HepG2 (cell line): Measurements from ENCODE around the gene SRSF1. TPM values are rescaled to one million over a fixed set of nuclear protein-coding genes. Genes with fewer than 3 reads are reported as not detected.

ENCODE experiments used
- BORCS8-MEF2B ChIP-seq: sonication (generic); formaldehyde crosslinking; IDR thresholded peaks from 2 replicates; pipeline ENCODE4 v1.8.0; 2022; ENCODE audit warnings: mild to moderate bottlenecking, missing genetic modification reagents
- BRCA1 ChIP-seq: sonication (generic); formaldehyde crosslinking; IDR thresholded peaks from 2 replicates; pipeline ENCODE4 v1.4.0; 2020; ENCODE audit warnings: missing genetic modification reagents
- EZH2 ChIP-seq: conservative IDR thresholded peaks from 2 replicates; pipeline ENCODE4 v1.6.1; 2012; ENCODE audit warnings: mild to moderate bottlenecking, low read depth, low read length, moderate library complexity
- HHEX ChIP-seq: IDR thresholded peaks from 2 replicates; pipeline ENCODE4 v1.6.1; 2016; ENCODE audit warnings: control low read depth
- KLF9 ChIP-seq: IDR thresholded peaks from 2 replicates; pipeline ENCODE4 v1.6.1; 2016; ENCODE audit warnings: low read depth
- MEIS2 ChIP-seq: sonication (generic); formaldehyde crosslinking; IDR thresholded peaks from 2 replicates; pipeline ENCODE4 v1.9.0; 2021; ENCODE audit warnings: mild to moderate bottlenecking, missing genetic modification reagents
- MLXIP ChIP-seq: sonication (generic); formaldehyde crosslinking; IDR thresholded peaks from 2 replicates; pipeline ENCODE4 v1.9.0; 2021; ENCODE audit warnings: missing genetic modification reagents, borderline replicate concordance
- NCOA2 ChIP-seq: sonication (generic); formaldehyde crosslinking; IDR thresholded peaks from 2 replicates; pipeline ENCODE4 v1.8.0; 2022; ENCODE audit warnings: inconsistent platforms
- POLR2AphosphoS2 ChIP-seq: IDR thresholded peaks from 2 replicates; pipeline ENCODE4 v1.6.1; 2011; ENCODE audit warnings: low read depth, low read length, improper control_type of control experiment
- RORA ChIP-seq: sonication (generic); formaldehyde crosslinking; IDR thresholded peaks from 2 replicates; pipeline ENCODE4 v1.5.0; 2020; ENCODE audit warnings: mild to moderate bottlenecking, missing genetic modification reagents, moderate library complexity
- SRF ChIP-seq: IDR thresholded peaks from 2 replicates; pipeline ENCODE4 v1.6.1; 2011; ENCODE audit warnings: mild to moderate bottlenecking, low read depth, low read length, moderate library complexity
- TERF1 ChIP-seq: sonication (generic); formaldehyde crosslinking; IDR thresholded peaks from 2 replicates; pipeline ENCODE4 v1.8.0; 2022; ENCODE audit warnings: mild to moderate bottlenecking, missing genetic modification reagents, moderate library complexity
- ZBTB33 ChIP-seq: sonication (generic); formaldehyde crosslinking; IDR thresholded peaks from 2 replicates; pipeline ENCODE4 v1.4.0; 2020; ENCODE audit warnings: missing genetic modification reagents
- ZBTB37 ChIP-seq: sonication (generic); formaldehyde crosslinking; IDR thresholded peaks from 2 replicates; pipeline ENCODE4 v1.4.0; 2020; ENCODE audit warnings: mild to moderate bottlenecking, missing genetic modification reagents
- ZFP91 ChIP-seq: sonication (generic); formaldehyde crosslinking; IDR thresholded peaks from 2 replicates; pipeline ENCODE4 v1.9.0; 2022; ENCODE audit warnings: missing genetic modification reagents, mild to moderate bottlenecking, borderline replicate concordance
- ZNF274 ChIP-seq: sonication (generic); formaldehyde crosslinking; IDR thresholded peaks from 2 replicates; pipeline ENCODE4 v1.5.1; 2020; ENCODE audit warnings: mild to moderate bottlenecking, missing genetic modification reagents
- ZNF468 ChIP-seq: sonication (generic); formaldehyde crosslinking; IDR thresholded peaks from 2 replicates; pipeline ENCODE4 v1.8.0; 2022; ENCODE audit warnings: mild to moderate bottlenecking, moderate library complexity, missing genetic modification reagents
- ZNF660 ChIP-seq: sonication (generic); formaldehyde crosslinking; IDR thresholded peaks from 2 replicates; pipeline ENCODE4 v1.5.1; 2020; ENCODE audit warnings: mild to moderate bottlenecking, low read depth, missing genetic modification reagents, borderline replicate concordance
- ZNF703 ChIP-seq: sonication (generic); formaldehyde crosslinking; IDR thresholded peaks from 2 replicates; pipeline ENCODE4 v1.5.1; 2020; ENCODE audit warnings: missing genetic modification reagents, mild to moderate bottlenecking, moderate library complexity, borderline replicate concordance
- ZNF83 ChIP-seq: sonication (generic); formaldehyde crosslinking; IDR thresholded peaks from 2 replicates; pipeline ENCODE4 v1.4.0; 2020; ENCODE audit warnings: missing genetic modification reagents, mild to moderate bottlenecking, borderline replicate concordance
- polyA plus RNA-seq, 8 experiments: library from polyadenylated mRNA; depleted of rRNA in 3 of 8; stranded (reverse) in 7 of 8; unstranded in 1 of 8; fragments of >200 nt; fragmentation: Illumina TruSeq in 4 of 8; extraction: Trizol in 4 of 8; gene quantifications; 2 replicates each; pipeline versions ENCODE4 v1.2.1 to v1.2.3, GENCODE V29; 2011 to 2016; ENCODE audit warnings: low read depth in 4 of 8, missing spikeins in 1 of 8, mixed read lengths in 1 of 8; ENCODE audit not compliant: insufficient read depth in 1 of 8
- total RNA-seq, 5 experiments: library from RNA; depleted of rRNA; stranded (reverse); fragments of >200 nt; fragmentation: Illumina TruSeq; extraction: Trizol; gene quantifications; 2 replicates each; pipeline ENCODE4 v1.2.3, GENCODE V29; 2016; ENCODE audit warnings: low read depth in 1 of 5

Gene SRSF1
- total and polyA plus RNA-seq, 2 of the 13 experiments (the other 11 are each of a cell fraction or from before 2014, with no cell fraction given), result 142 to 445 TPM

- TF ChIP-seq SRF, result no peak
- TF ChIP-seq BRCA1 (CRISPR knock-in tag), result no peak
- TF ChIP-seq MLXIP, result no peak; the same call in 1 of the 2 replicates
- no peak for TF ChIP-seq ZNF468 (CRISPR knock-in tag)
- TF ChIP-seq TERF1 (CRISPR knock-in tag), result no peak
- TF ChIP-seq ZNF660 (CRISPR knock-in tag), result peak; percentile 70; the same call in 1 of the 2 replicates
- no peak for TF ChIP-seq ZBTB37 (CRISPR knock-in tag)
- no peak for TF ChIP-seq ZNF703 (CRISPR knock-in tag)
- peak; percentile 77; the same call in 1 of the 2 replicates for TF ChIP-seq MEIS2 (CRISPR knock-in tag)
- no peak; the same call in 1 of the 2 replicates for TF ChIP-seq KLF9 (CRISPR knock-in tag)
- no peak for TF ChIP-seq HHEX
- TF ChIP-seq ZNF83 (CRISPR knock-in tag), result no peak
- TF ChIP-seq BORCS8-MEF2B, result peak; percentile 86
- TF ChIP-seq RORA (CRISPR knock-in tag), result no peak
- TF ChIP-seq EZH2, result no peak
- no peak for TF ChIP-seq NCOA2
- peak; percentile 71 for TF ChIP-seq ZFP91
- TF ChIP-seq ZBTB33 (CRISPR knock-in tag), result no peak
- peak; percentile 92; the same call in 1 of the 2 replicates for TF ChIP-seq POLR2AphosphoS2
- no peak for TF ChIP-seq ZNF274
Measured at GRCh38 chr17:57988301-57989250, 18.5 kb downstream of the SRSF1 start (continued).
